8988T (cell line): ENCODE measurements around the gene HLA-DPA1.

Source experiments
- DNase-seq: peaks from one replicate; pipeline ENCODE4 v3.0.0; 2011

The HLA-DPA1 gene

GRCh38 chr6:33061987-33062386, 11.5 kb downstream of the HLA-DPA1 start:
- no peak for DNase-seq

DNA sequence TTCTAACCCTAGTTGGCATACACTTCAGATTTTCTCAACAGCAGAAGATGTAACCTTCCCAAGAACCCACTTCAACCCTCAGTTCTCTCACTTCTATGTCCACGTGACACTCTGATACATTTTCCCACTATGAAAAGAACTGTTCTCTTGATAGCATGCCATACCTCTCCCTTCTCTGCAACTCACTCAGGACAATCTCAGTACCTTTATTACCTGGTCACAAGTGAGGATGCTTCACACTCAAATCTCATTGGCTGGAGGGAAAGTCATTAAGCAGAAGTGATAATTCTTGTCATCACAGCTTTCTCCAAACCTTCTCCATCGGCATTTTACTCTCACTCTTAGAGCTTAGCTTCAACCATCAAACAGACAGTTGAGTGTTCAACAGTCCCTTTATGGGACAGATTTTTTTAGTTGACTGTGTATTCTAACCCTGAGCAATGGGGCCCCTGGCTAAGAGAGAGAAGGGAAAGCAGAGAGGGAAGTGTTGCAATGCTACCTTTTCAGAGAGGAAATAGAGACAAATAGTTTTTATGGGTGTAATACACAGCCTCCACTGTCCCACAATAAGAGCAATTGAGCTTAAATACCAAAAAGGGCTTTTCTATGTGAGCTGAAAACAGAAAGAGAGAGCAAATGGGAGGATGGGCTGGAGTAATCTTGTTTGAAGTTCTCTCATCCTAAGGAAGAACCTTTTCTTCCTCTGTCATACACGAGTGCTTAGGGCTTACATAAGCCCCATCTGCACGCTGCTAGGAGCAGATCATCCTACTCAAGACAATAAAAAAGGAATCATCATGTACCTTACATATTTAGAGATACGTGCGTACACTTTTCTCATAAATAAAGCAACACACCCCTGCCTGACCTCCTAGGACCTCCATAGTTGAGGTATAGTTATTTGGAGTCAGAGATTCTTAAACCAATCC, 16.0 kb downstream of the HLA-DPA1 start:
- DNase-seq = no peak

DNA sequence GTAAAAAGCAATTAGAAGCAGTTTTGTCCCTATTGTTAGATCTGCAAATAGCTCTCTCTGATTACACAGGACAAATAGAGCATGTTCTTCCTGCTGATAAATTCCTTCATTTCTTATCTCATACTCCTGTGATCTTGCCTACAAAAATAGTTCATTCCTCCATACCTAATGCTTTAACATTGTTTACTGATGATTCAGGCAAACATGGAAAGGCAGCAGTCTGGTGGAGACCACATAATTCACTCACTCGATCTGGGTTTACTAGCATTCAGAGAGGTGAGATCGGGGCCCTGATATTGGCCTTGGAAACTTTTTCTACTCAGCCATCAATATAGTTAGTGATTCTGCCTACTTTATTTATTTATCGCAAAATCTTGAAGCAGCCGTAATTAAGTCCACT, 20.2 kb downstream of the HLA-DPA1 start:
- no peak for DNase-seq

DNA sequence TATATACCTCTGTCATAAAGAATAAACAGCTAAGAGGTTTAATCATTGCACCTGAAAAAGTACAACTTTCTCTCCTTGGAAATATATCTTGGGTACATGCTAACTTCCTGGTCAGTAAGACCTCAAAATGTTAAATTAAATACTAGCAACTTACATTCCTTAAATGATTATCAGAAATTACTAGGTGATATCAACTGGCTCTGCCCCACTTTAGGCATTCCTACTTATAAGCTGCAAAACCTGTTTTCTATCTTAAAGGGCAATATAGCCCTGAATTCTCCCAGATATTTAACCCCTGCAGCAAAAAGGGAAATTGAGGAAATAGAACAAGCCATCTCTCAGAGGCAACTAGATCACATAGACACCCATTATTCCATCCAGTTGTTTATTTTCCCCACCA, 20.8 kb downstream of the HLA-DPA1 start:
- DNase-seq = no peak

GRCh38 chr6:33050014-33050810, 23.2 kb downstream of the HLA-DPA1 start:
- DNase-seq = no peak

DNA sequence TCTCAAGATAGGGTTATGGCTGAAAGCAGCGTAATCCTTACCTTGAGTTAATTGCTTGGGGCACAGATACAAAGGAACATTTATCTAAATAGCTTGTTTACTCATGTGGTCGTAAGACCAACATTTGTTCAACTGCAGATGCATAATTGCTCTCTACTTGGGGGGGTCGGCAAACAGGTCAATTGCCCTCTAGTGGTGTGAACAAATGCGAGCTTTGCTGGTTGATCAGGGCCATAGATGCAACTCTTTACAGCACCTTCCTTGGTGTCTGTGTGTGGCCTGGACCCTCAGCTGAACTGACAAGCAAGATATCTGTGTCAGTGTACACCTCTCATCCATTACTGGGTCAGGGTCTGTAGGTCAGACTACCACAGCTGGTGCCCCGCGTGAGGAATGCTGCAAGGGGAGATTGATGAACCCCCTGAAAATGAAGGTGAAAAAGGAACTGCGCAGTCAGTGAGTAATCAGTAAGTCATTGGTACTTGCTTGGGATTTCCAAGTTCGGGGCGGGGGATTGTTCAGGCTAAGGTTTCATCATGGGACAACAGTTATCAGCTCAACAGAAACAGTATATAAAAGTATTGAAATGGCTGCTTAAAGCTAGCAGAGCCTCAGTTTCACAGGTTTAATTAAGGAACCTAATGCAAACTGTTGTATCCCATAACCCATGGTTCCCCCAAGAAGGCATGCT, 24.0 kb downstream of the HLA-DPA1 start:
- DNase-seq = no peak

- DNase-seq = no peak
Observed at GRCh38 chr6:33040157-33040556, 33.3 kb downstream of the HLA-DPA1 start.

DNA sequence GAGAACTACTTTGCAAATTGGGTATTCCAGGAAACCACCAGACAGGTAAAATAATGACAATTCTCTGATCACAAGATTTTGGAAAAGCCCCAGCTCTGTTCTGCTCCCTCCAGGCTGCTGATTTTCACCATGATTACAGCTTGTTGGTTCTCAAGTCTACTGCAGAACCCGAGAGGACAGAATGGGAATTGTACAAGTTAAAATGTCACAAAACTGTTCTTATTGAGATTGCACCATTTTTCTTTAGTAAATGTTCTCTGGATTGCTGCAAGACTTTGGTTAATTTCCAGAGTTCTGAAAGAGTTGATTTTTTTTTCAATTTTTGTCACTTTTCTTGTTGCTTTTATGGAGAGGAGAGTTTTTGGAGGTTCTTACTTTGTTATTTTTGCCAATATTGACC, 36.9 kb downstream of the HLA-DPA1 start:
- DNase-seq = no peak

DNA sequence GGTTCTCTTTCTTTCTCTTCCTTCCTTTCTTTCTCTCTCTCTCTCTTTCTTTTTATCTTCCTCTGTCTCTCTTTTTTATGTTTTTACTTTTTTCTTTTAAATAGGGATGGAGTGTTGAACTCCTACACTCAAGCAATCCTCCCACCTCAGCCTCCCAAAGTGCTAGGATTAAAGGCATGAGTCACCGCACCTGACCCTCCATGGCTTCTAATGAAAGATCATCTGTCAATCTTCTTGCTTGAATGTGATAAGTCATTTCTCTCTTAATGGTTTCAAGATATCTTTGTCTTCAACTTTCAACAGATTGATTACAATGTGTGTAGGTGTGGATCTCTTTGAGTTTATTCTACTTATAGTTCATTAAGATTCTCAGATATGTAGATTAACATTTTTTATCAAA, 38.9 kb downstream of the HLA-DPA1 start:
- DNase-seq = no peak

- no peak for DNase-seq
Observed at GRCh38 chr6:33030245-33030644, 43.2 kb downstream of the HLA-DPA1 start.

- DNase-seq = no peak
Observed at GRCh38 chr6:33029328-33030184, 43.9 kb downstream of the HLA-DPA1 start.

DNA sequence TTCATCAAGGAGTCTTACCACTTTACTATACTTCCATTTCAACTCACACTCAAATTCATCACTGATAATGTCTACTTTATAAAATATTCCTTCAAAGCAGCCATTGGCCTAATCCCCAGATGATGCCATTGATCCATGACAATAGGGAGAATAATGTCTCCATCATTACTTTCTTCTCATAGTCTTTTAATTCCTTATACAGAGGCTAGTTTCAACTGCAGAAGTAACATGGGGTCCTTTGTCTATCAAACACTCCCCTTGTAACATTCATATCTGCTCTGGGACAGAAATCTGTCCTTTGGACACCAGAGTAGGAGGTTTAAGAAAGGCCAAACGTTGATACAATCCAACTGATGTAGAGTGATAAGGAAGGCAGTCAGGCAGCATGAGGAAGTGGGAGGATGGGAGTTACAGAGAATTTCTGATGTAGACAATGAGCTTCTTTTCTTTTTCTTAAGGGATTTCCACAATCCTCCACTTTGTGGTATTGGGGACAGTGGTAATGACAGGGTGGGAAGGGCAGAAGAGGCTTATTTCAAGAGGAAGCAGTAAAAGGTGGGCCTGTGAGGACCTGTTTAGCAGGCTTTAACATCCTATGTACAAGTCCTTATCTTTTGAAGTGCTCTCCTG, 45.1 kb downstream of the HLA-DPA1 start:
- no peak for DNase-seq

DNA sequence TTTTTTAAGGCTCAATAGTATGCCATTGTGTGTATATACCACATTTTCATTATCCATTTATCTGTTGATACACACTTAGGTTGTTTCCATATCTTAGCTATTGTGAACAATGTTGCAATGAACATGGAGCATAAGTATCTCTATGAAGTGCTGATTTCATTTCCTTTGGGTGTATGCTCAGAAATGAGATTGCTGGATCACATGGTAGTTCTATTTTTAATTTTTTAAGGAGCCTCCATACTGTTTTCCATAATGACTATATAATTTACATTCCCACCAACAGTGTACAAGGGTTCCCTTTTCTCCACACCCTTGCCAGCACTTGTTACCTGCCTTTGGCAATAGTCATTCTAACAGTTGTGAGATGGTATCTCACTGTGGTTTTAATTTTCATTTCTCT, 48.9 kb downstream of the HLA-DPA1 start:
- no peak for DNase-seq

- DNase-seq = no peak
Observed at GRCh38 chr6:33023536-33023935, 49.9 kb downstream of the HLA-DPA1 start.

GRCh38 chr6:33021917-33022316, 51.5 kb downstream of the HLA-DPA1 start:
- DNase-seq = no peak

GRCh38 chr6:33019372-33019771, 54.1 kb downstream of the HLA-DPA1 start:
- DNase-seq = no peak

GRCh38 chr6:33018904-33019303, 54.5 kb downstream of the HLA-DPA1 start:
- DNase-seq = no peak

GRCh38 chr6:33018418-33018817, 55.0 kb downstream of the HLA-DPA1 start:
- no peak for DNase-seq

- DNase-seq = no peak
Observed at GRCh38 chr6:33017694-33018353, 55.6 kb downstream of the HLA-DPA1 start.

GRCh38 chr6:33017018-33017417, 56.4 kb downstream of the HLA-DPA1 start:
- DNase-seq = no peak

DNA sequence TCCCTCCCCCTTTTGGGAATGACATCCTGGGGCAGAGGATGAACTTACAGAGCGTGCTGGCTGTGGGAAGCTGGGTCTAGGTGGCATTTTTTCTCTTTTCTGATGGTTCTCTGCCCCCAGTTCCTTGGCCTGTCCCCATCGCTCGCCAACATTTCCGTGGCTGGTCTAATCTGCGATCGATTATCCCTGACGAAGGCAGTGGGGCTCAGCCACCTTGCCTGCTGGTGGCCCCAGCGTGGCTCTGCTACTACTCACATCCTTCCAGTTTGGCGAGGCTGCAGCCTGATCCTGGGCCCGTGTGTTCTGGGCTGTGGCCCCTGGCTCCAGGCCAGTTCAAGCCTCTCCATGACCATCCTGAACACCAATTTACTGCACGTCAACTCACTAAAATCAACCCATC, 57.7 kb downstream of the HLA-DPA1 start:
- no peak for DNase-seq
